Measurements from ENCODE around the gene SLC24A4.

- TF ChIP-seq POLR2A (IDR thresholded peaks at IDR 0.05; ENCODE audit: low read length) (no peak), GATA1 (IDR thresholded peaks at IDR 0.05; ENCODE audit: low read depth, low read length) (no peak)
Measured at GRCh38 chr14:92404018-92404417, 81.1 kb downstream of the SLC24A4 start.
